BJ (cell line): ENCODE results near the gene RHBDD3. TPM values are rescaled to one million over a fixed set of nuclear protein-coding genes. Genes with fewer than 3 reads are reported as not detected.

ENCODE experiments used
- CTCF ChIA-PET: fragments of 350-600 bp; formaldehyde crosslinking; extraction: SDS; loops from one replicate; lab custom pipeline; 2021; ENCODE audit warnings: antibody characterized with exemption, inconsistent platforms; lab: Yijun Ruan, JAX
- POLR2A ChIA-PET: fragments of 300-600 bp; sonication (Branson Sonifier 250); formaldehyde crosslinking; extraction: SDS; loops from one replicate; lab custom pipeline; 2021; ENCODE audit warnings: antibody characterized with exemption; lab: Charles Lee
- DNase-seq: peaks from one replicate; pipeline ENCODE4 v3.0.0-alpha.2; 2011; ENCODE audit warnings: low read depth
- H3K27me3 ChIP-seq: 2 replicates; pipeline ENCODE4 v1.6.0; 2011; ENCODE audit warnings: low read length; ENCODE audit not compliant: control insufficient read depth, insufficient read depth
- H3K36me3 ChIP-seq: 2 replicates; pipeline ENCODE4 v1.5.1; 2011; ENCODE audit warnings: low read length; ENCODE audit not compliant: control insufficient read depth, insufficient read depth
- H3K4me3 ChIP-seq: 2 replicates; pipeline ENCODE4 v1.5.1; 2011; ENCODE audit warnings: low read depth, mild to moderate bottlenecking, control low read depth, low read length
- polyA plus RNA-seq: library from polyadenylated mRNA; depleted of rRNA; stranded (reverse); fragments of >200 nt; gene quantifications from 2 replicates; pipeline ENCODE4 v1.2.3, GENCODE V29; 2011
- TF ChIP-seq, protein P1 (sequence below): IDR thresholded peaks from 2 replicates; pipeline ENCODE4 v1.5.1; 2011; ENCODE audit warnings: low read depth, mild to moderate bottlenecking, control low read depth, inconsistent platforms, low read length, moderate library complexity; ENCODE audit not compliant: insufficient read depth

Gene RHBDD3
- polyA plus RNA-seq, 1 experiment: 15.6 TPM

DNA sequence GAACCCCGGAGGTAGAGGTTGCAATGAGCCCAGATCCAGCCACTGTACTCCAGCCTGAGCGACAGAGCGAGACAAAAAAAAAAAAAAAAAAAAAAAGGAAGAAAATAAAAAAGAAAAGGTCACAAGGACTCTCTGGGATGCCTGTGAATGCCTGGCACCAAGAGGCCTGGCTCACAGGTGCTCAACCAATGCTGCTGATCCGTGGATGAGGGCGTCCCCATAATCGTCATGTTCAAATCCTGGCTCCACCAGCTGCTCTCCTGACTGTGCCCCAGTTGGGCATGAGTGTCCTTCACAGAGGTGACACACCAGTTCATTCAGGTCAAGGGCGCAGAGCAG, 38.0 kb upstream of the RHBDD3 start:
- ChIA-PET POLR2A (no interaction called here), CTCF (interaction anchor here (0.7 to 6.7 kb wide), 6 partner anchors 13 to 80 kb away, joined by 3 to 69 read pairs (median 4); no protein-coding TSS in a partner anchor)
- Histone ChIP-seq H3K4me3 (no peak overlapping the region), H3K27me3 (no peaks in the 10 kb centered on the region), H3K36me3 (peaks cover 5% of the 10 kb centered on the region; the same call in 1 of the 2 replicates)
- no peak for DNase-seq
- TF ChIP-seq, protein P1, sequence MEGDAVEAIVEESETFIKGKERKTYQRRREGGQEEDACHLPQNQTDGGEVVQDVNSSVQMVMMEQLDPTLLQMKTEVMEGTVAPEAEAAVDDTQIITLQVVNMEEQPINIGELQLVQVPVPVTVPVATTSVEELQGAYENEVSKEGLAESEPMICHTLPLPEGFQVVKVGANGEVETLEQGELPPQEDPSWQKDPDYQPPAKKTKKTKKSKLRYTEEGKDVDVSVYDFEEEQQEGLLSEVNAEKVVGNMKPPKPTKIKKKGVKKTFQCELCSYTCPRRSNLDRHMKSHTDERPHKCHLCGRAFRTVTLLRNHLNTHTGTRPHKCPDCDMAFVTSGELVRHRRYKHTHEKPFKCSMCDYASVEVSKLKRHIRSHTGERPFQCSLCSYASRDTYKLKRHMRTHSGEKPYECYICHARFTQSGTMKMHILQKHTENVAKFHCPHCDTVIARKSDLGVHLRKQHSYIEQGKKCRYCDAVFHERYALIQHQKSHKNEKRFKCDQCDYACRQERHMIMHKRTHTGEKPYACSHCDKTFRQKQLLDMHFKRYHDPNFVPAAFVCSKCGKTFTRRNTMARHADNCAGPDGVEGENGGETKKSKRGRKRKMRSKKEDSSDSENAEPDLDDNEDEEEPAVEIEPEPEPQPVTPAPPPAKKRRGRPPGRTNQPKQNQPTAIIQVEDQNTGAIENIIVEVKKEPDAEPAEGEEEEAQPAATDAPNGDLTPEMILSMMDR: no peak

GRCh38 chr22:29302681-29303465, 35.1 kb upstream of the RHBDD3 start:
- TF ChIP-seq, protein P1: no peak
- Histone ChIP-seq H3K36me3 (peaks cover 24% of the 10 kb centered on the region), H3K4me3 (no peak overlapping the region), H3K27me3 (no peaks in the 10 kb centered on the region)
- POLR2A ChIA-PET: no interaction called here
- no peak for DNase-seq
- CTCF ChIA-PET: interaction anchor here (0.8 to 1.5 kb wide), 2 partner anchors 10 to 54 kb away, joined by 3 read pairs; no protein-coding TSS in a partner anchor

GRCh38 chr22:29302402-29302680, 34.6 kb upstream of the RHBDD3 start:
- H3K4me3 ChIP-seq: no peak overlapping the region
- TF ChIP-seq, protein P1: no peak
- DNase-seq: no peak
- ChIA-PET CTCF (interaction anchor here (1.5 kb wide), 1 partner anchor 9 kb away, joined by 3 read pairs; no protein-coding TSS in a partner anchor), POLR2A (no interaction called here)
- H3K36me3 ChIP-seq: peaks cover 28% of the 10 kb centered on the region
- H3K27me3 ChIP-seq: no peaks in the 10 kb centered on the region

DNA sequence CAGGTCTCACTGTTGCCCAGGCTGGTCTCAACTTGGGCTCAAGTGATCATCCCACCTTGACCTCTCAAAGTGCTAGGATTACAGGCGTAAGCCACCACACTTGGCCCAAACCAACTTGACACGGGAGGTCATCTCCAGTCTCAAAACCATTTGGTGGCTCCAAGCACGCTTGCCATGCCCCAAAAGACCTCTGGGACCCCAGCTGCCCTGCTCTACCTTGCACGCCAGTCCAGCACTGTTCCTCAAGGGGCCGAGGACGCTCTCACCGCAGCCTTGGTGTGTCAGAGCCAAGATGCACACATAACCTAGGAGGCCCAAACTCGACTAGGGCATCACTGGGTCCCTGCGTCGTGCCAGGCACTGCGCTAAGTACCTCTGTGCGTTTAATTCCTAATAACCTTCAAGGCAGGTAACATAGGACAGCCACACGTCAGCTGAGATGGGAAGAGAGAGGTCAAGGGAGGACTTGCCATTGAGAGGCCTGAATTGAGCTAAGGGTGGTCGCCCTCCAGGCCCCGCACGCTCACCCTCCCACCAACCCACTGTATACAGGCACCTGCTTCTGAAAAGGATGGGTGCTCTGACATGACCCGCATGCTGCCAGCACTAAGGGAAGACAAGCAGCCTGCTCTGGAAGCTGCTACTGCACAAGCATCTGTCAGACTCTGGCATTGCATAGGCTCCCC, 34.1 kb upstream of the RHBDD3 start:
- Histone ChIP-seq H3K27me3 (no peaks in the 10 kb centered on the region), H3K36me3 (peaks cover 33% of the 10 kb centered on the region), H3K4me3 (no peak overlapping the region)
- ChIA-PET POLR2A (no interaction called here), CTCF (interaction anchor here (1.0 to 1.5 kb wide), 2 partner anchors 9 to 56 kb away, joined by 3 to 6 read pairs; no protein-coding TSS in a partner anchor)
- TF ChIP-seq, protein P1: no peak
- DNase-seq: no peak
